Activated T-helper 17 cell treated with anti-CD3 and anti-CD28 coated beads, Interleukin-2, amount 50 U/mL, for 72 hours (primary cell): ENCODE results near the gene YJU2. TPM values are rescaled to one million over a fixed set of nuclear protein-coding genes. Genes with fewer than 3 reads are reported as not detected.
"Not testable (repeated sequence)": the region's sequence is repeated elsewhere in the genome, so short reads cannot be mapped to it uniquely, and the experiment has no call there.

Experiments used
- ATAC-seq: fragments of 150-1000 bp; cut with Tn5 transposase; replicated peaks from 2 replicates; pipeline ENCODE4 v1.10.0; 2021; ENCODE audit warnings: mild to moderate bottlenecking, moderate library complexity
- H3K27ac Mint-ChIP-seq: one replicate; pipeline ENCODE4 v1.8.0; 2022; ENCODE audit warnings: mixed read lengths
- H3K27me3 Mint-ChIP-seq: one replicate; pipeline ENCODE4 v1.8.0; 2022; ENCODE audit warnings: mixed read lengths
- H3K36me3 Mint-ChIP-seq: one replicate; pipeline ENCODE4 v1.8.0; 2022; ENCODE audit warnings: low read depth, mild to moderate bottlenecking, mixed read lengths
- H3K4me1 Mint-ChIP-seq: one replicate; pipeline ENCODE4 v1.8.0; 2022; ENCODE audit warnings: mixed read lengths
- H3K4me3 Mint-ChIP-seq: one replicate; pipeline ENCODE4 v1.8.0; 2022; ENCODE audit warnings: mild to moderate bottlenecking, mixed read lengths
- H3K9me3 Mint-ChIP-seq: one replicate; pipeline ENCODE4 v1.8.0; 2022; ENCODE audit warnings: mixed read lengths
- total RNA-seq, 2 donors: library from RNA; stranded (reverse); gene quantifications; one replicate each; pipeline ENCODE4 v1.2.3, GENCODE V29; 2022

YJU2 gene
- total RNA-seq, 2 donors from 2014 or later: 22.5 to 22.6 TPM

DNA sequence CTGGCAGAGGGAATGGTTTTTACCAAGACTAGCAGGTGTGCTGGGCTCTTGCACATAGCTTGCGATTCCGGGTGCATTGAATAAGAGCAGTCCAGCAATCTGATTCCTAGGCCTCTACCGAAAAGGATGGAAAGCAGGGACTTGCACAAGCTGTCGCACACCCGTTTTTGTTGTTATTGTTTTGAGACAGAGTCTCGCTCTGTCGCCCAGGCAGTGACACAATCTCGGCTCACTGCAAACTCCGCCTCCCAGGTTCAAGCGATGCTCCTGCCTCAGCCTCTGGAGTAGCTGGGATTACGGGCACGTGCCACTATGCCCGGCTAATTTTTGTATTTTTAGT lies 12.0 kb upstream of the YJU2 start:
- Mint-ChIP-seq H3K4me3 (no peak overlapping the region), H3K4me1 (peaks cover 4% of the 10 kb centered on the region), H3K36me3 (no peaks in the 10 kb centered on the region), H3K9me3 (no peaks in the 10 kb centered on the region), H3K27ac (no peak overlapping the region), H3K27me3 (peaks cover 6% of the 10 kb centered on the region)
- no peak for ATAC-seq

DNA sequence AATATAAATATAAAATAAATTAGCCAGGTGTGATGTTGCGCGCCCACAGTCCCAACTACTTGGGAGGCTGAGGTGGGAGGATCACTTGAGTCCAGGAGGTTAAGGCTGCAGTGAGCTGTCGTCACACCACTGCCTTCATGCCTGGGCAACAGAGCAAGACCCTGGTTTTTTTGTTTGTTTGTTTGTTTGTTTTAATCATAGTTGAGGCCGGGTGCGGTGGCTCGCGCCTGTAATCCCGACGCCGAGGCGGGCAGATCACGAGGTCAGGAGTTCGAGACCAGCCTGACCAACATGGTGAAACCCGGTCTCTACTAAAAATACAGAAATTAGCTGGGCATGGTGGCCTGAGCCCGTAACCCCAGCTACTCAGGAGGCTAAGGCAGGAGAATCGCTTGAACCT lies 9.4 kb upstream of the YJU2 start:
- H3K4me3 Mint-ChIP-seq, H3K9me3 Mint-ChIP-seq, H3K36me3 Mint-ChIP-seq, H3K27ac Mint-ChIP-seq, H3K4me1 Mint-ChIP-seq, ATAC-seq, H3K27me3 Mint-ChIP-seq: not testable (repeated sequence)

GRCh38 chr19:4238831-4239230 lies 8.0 kb upstream of the YJU2 start:
- H3K27ac Mint-ChIP-seq: no peak overlapping the region
- H3K36me3 Mint-ChIP-seq: no peaks in the 10 kb centered on the region
- no peak for ATAC-seq
- no peaks in the 10 kb centered on the region for H3K27me3 Mint-ChIP-seq
- no peak overlapping the region for H3K4me3 Mint-ChIP-seq
- H3K9me3 Mint-ChIP-seq: peaks cover 3% of the 10 kb centered on the region
- H3K4me1 Mint-ChIP-seq: no peaks in the 10 kb centered on the region

- no peak overlapping the region for H3K27ac Mint-ChIP-seq
- H3K9me3 Mint-ChIP-seq: peaks cover 3% of the 10 kb centered on the region
- H3K36me3 Mint-ChIP-seq: peaks cover 7% of the 10 kb centered on the region
- no peaks in the 10 kb centered on the region for H3K4me1 Mint-ChIP-seq
- ATAC-seq: no peak
- H3K27me3 Mint-ChIP-seq: no peaks in the 10 kb centered on the region
- no peak overlapping the region for H3K4me3 Mint-ChIP-seq
These were observed 5.0 kb upstream of the YJU2 start for GRCh38 chr19:4241824-4242430.

- Mint-ChIP-seq H3K36me3 (peaks cover 34% of the 10 kb centered on the region), H3K4me3 (peak overlapping the region; percentile 82), H3K4me1 (peaks cover 12% of the 10 kb centered on the region), H3K27ac (peak overlapping the region; percentile 98)
- H3K27me3 Mint-ChIP-seq, H3K9me3 Mint-ChIP-seq, ATAC-seq: not testable (repeated sequence)
These were observed 942 bp upstream of the YJU2 start for GRCh38 chr19:4245938-4246337.

GRCh38 chr19:4256563-4256962 lies 9.7 kb downstream of the YJU2 start:
- Mint-ChIP-seq H3K4me1 (no peaks in the 10 kb centered on the region), H3K27me3 (no peaks in the 10 kb centered on the region), H3K36me3 (peaks cover 94% of the 10 kb centered on the region), H3K27ac (no peak overlapping the region), H3K9me3 (no peaks in the 10 kb centered on the region), H3K4me3 (no peak overlapping the region)
- ATAC-seq: no peak

DNA sequence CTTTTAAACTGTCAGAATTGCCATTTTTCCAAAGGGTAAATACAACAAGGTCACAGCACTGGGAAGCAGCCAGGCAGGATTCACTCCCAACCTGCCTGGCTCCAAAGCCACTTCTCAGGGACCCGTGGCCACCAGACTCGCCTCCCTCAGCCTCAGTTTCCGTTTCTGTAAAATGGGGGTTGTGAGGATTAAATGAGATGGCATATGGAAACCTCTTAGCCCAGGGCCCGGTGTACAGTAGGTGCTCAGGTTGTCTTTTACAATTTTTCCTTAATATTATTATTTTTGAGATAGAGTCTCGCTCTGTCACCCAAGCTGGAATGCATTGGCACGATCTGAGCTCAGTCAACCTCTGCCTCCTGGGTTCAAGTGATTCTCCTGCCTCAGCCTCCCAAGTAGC lies 10.1 kb downstream of the YJU2 start:
- no peaks in the 10 kb centered on the region for H3K27me3 Mint-ChIP-seq
- ATAC-seq: no peak
- H3K9me3 Mint-ChIP-seq: no peaks in the 10 kb centered on the region
- H3K4me1 Mint-ChIP-seq: no peaks in the 10 kb centered on the region
- peaks cover 94% of the 10 kb centered on the region for H3K36me3 Mint-ChIP-seq
- H3K27ac Mint-ChIP-seq: no peak overlapping the region
- H3K4me3 Mint-ChIP-seq: no peak overlapping the region

GRCh38 chr19:4258181-4258580 lies 11.3 kb downstream of the YJU2 start:
- ATAC-seq: no peak
- H3K27me3 Mint-ChIP-seq: no peaks in the 10 kb centered on the region
- H3K4me1 Mint-ChIP-seq: no peaks in the 10 kb centered on the region
- H3K9me3 Mint-ChIP-seq: no peaks in the 10 kb centered on the region
- no peak overlapping the region for H3K4me3 Mint-ChIP-seq
- no peak overlapping the region for H3K27ac Mint-ChIP-seq
- peaks cover 94% of the 10 kb centered on the region for H3K36me3 Mint-ChIP-seq

- no peak overlapping the region for H3K4me3 Mint-ChIP-seq
- H3K9me3 Mint-ChIP-seq: no peaks in the 10 kb centered on the region
- peaks cover 94% of the 10 kb centered on the region for H3K36me3 Mint-ChIP-seq
- peak overlapping the region; percentile 75 for H3K27ac Mint-ChIP-seq
- H3K4me1 Mint-ChIP-seq: no peaks in the 10 kb centered on the region
- H3K27me3 Mint-ChIP-seq: no peaks in the 10 kb centered on the region
- no peak for ATAC-seq
These were observed 13.8 kb downstream of the YJU2 start for GRCh38 chr19:4260613-4261191.

DNA sequence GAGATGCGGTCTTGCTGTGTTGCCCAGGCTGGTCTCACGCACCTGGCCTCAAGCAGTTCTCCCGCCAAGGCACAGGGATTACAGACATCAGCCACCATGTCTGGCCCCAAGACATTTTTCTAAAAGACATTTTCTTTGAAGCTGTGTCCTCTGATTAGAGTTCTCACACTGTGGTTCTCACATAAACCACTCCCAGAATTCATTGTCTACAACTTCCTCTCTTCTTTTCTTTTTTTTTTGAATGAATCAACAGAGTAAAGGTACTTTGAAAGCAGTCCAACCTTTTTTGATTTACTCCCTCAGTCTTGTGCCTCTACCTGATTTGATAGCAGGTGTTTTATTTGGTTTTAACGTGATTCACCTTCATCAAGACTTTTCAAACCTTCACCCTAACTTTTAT lies 17.9 kb downstream of the YJU2 start:
- Mint-ChIP-seq H3K9me3 (no peaks in the 10 kb centered on the region), H3K27ac (peak overlapping the region; percentile 52), H3K27me3 (no peaks in the 10 kb centered on the region), H3K4me1 (peaks cover 6% of the 10 kb centered on the region), H3K36me3 (peaks cover 97% of the 10 kb centered on the region), H3K4me3 (no peak overlapping the region)
- no peak for ATAC-seq

GRCh38 chr19:4266253-4267000 lies 19.5 kb downstream of the YJU2 start:
- Mint-ChIP-seq H3K36me3 (peaks cover 92% of the 10 kb centered on the region), H3K9me3 (no peaks in the 10 kb centered on the region), H3K4me3 (no peak overlapping the region), H3K27me3 (no peaks in the 10 kb centered on the region), H3K4me1 (peaks cover 6% of the 10 kb centered on the region), H3K27ac (no peak overlapping the region)
- ATAC-seq: no peak

GRCh38 chr19:4267101-4267900 lies 20.4 kb downstream of the YJU2 start:
- H3K27ac Mint-ChIP-seq: no peak overlapping the region
- peak; percentile 79 for ATAC-seq
- peaks cover 88% of the 10 kb centered on the region for H3K36me3 Mint-ChIP-seq
- peaks cover 6% of the 10 kb centered on the region for H3K4me1 Mint-ChIP-seq
- no peaks in the 10 kb centered on the region for H3K9me3 Mint-ChIP-seq
- H3K27me3 Mint-ChIP-seq: no peaks in the 10 kb centered on the region
- H3K4me3 Mint-ChIP-seq: no peak overlapping the region

DNA sequence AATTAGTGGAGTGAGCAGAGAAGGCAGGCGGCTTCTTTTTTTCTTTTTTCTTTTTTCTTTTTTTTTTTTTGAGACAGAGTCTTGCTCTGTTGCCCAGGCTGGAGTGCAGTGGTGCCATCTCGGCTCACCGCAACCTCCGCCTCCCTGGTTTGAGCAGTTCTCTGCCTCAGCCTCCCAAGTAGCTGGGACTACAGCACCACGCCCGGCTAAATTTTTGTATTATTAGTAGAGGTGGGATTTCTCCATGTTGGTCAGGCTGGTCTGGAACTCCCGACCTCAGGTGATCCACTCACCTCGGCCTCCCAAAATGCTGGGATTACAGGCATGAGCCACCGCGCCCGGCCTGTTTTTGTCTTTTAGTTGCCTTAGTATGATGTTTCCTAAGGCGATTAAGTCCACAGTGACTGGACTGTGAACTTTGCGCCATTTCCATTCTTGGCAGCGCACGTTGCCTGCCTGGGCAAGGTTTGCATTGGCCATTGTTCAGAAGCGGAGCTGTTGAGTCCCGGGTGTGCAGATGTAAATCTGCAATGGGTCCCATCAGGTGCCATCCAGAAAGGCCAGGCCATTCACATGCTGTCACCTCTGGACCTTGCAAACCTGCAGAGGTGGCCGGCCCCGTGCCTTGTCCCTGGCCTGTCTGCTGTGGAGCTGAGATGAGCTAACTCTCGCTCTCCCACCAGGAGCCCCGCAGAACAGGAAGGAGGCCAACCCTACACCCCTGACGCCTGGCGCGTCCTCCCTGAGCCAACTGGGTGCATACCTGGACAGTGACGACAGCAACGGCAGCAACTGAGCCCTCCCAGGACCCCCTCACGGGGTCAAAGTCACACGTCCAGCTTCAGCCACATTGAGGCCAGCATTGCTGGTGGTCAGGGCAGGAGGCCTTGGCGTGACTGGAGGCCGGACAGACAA lies 21.3 kb downstream of the YJU2 start:
- H3K27me3 Mint-ChIP-seq: no peaks in the 10 kb centered on the region
- H3K4me3 Mint-ChIP-seq: no peak overlapping the region
- no peaks in the 10 kb centered on the region for H3K9me3 Mint-ChIP-seq
- no peak overlapping the region for H3K27ac Mint-ChIP-seq
- peaks cover 6% of the 10 kb centered on the region for H3K4me1 Mint-ChIP-seq
- H3K36me3 Mint-ChIP-seq: peaks cover 80% of the 10 kb centered on the region
- no peak for ATAC-seq
